Neuronal stem cell (in vitro differentiated cells): Measurements from ENCODE around the gene RIPOR2.
A peak's percentile ranks its signal among the peaks of the same experiment; 100 is the strongest.
"Not testable (repeated sequence)": the region's sequence is repeated elsewhere in the genome, so short reads cannot be mapped to it uniquely, and the experiment has no call there.

Experiments used
- DNase-seq: peaks from one replicate; pipeline ENCODE4 v3.0.0-alpha.2; 2013; ENCODE audit warnings: low spot score
- H2AFZ ChIP-seq: one replicate; pipeline ENCODE4 v1.6.1; 2013; ENCODE audit warnings: mild to moderate bottlenecking, low read length, inconsistent platforms
- H2AK5ac ChIP-seq: 2 replicates; pipeline ENCODE4 v1.6.1; 2013; ENCODE audit warnings: low read depth, mild to moderate bottlenecking, inconsistent platforms, low read length, moderate library complexity, mixed read lengths
- H2BK120ac ChIP-seq: 2 replicates; pipeline ENCODE4 v1.6.1; 2013; ENCODE audit warnings: low read depth, mild to moderate bottlenecking, inconsistent platforms, low read length, moderate library complexity, mixed read lengths
- H2BK12ac ChIP-seq: one replicate; pipeline ENCODE4 v1.6.1; 2013; ENCODE audit warnings: low read length, inconsistent platforms
- H2BK15ac ChIP-seq: 2 replicates; pipeline ENCODE4 v1.6.1; 2013; ENCODE audit warnings: mild to moderate bottlenecking, low read length, inconsistent platforms, mixed read lengths
- H2BK5ac ChIP-seq: one replicate; pipeline ENCODE4 v1.6.1; 2013; ENCODE audit warnings: inconsistent platforms, mild to moderate bottlenecking, low read length, moderate library complexity
- H3K14ac ChIP-seq: one replicate; pipeline ENCODE4 v1.6.1; 2013; ENCODE audit warnings: low read length, inconsistent platforms
- H3K18ac ChIP-seq: 2 replicates; pipeline ENCODE4 v1.6.1; 2013; ENCODE audit warnings: low read length, inconsistent platforms
- H3K23ac ChIP-seq: 2 replicates; pipeline ENCODE4 v1.6.1; 2013; ENCODE audit warnings: low read depth, mild to moderate bottlenecking, mixed read lengths, low read length, inconsistent platforms; ENCODE audit not compliant: poor library complexity
- H3K27ac ChIP-seq: replicated peaks from 3 replicates; pipeline ENCODE4 v1.5.1; 2013; ENCODE audit warnings: low read length, inconsistent platforms
- H3K27me3 ChIP-seq, 3 experiments: 2 replicates each; pipeline ENCODE4 v1.6.1; 2013; ENCODE audit warnings: low read length in 3 of 3, mild to moderate bottlenecking in 2 of 3, inconsistent platforms in 1 of 3, low read depth in 1 of 3, mixed read lengths in 1 of 3, moderate library complexity in 1 of 3; ENCODE audit not compliant: control insufficient read depth in 3 of 3, insufficient read depth in 3 of 3
- H3K36me3 ChIP-seq, 2 donors: replicated peaks in 1 of 2; 2 replicates each; pipeline ENCODE4 v1.6.1; 2013; ENCODE audit warnings: low read length in 2 of 2; ENCODE audit not compliant: control insufficient read depth in 2 of 2, insufficient read depth in 2 of 2
- H3K4ac ChIP-seq: 2 replicates; pipeline ENCODE4 v1.6.1; 2013; ENCODE audit warnings: inconsistent platforms, mild to moderate bottlenecking, low read length, moderate library complexity
- H3K4me1 ChIP-seq, 2 donors: 1 replicate in 1 of 2; 2 replicates in 1 of 2; pipeline ENCODE4 v1.6.1; 2013; ENCODE audit warnings: low read length in 2 of 2, low read depth in 1 of 2; ENCODE audit not compliant: control insufficient read depth in 2 of 2, insufficient read depth in 1 of 2
- H3K4me2 ChIP-seq: one replicate; pipeline ENCODE4 v1.6.1; 2013; ENCODE audit warnings: mild to moderate bottlenecking, low read length, inconsistent platforms; ENCODE audit not compliant: insufficient read depth, poor library complexity, severe bottlenecking
- H3K4me3 ChIP-seq, 2 donors: 2 replicates each; pipeline ENCODE4 v1.5.1; 2013; ENCODE audit warnings: low read length in 2 of 2, mild to moderate bottlenecking in 2 of 2, inconsistent platforms in 1 of 2, moderate library complexity in 1 of 2
- H3K79me1 ChIP-seq: one replicate; pipeline ENCODE4 v1.6.1; 2013; ENCODE audit warnings: low read depth, mild to moderate bottlenecking, inconsistent platforms, low read length, moderate library complexity
- H3K9ac ChIP-seq: one replicate; pipeline ENCODE4 v1.6.1; 2013; ENCODE audit warnings: mild to moderate bottlenecking, low read depth, low read length, inconsistent platforms; ENCODE audit not compliant: poor library complexity
- H3K9me3 ChIP-seq, 2 donors: replicated peaks in 1 of 2; 2 replicates each; pipeline versions ENCODE3 to v1.6.1; 2013; ENCODE audit warnings: low read length in 2 of 2, mild to moderate bottlenecking in 2 of 2, inconsistent platforms in 1 of 2, low read depth in 1 of 2, mixed read lengths in 1 of 2, moderate library complexity in 1 of 2; ENCODE audit not compliant: control insufficient read depth in 2 of 2, insufficient read depth in 1 of 2
- H4K8ac ChIP-seq: one replicate; pipeline ENCODE4 v1.6.1; 2013; ENCODE audit warnings: low read depth, mild to moderate bottlenecking, inconsistent platforms, low read length, moderate library complexity
- H4K91ac ChIP-seq: one replicate; pipeline ENCODE4 v1.6.1; 2013; ENCODE audit warnings: low read length, low read depth, mild to moderate bottlenecking, inconsistent platforms; ENCODE audit not compliant: poor library complexity
- WGBS, 2 donors: extraction: QIAGEN DNeasy Blood & Tissue Kit; methylation state at CpG; one replicate each; pipeline ENCODE4 v1.1.7; 2013; ENCODE audit warnings: missing lambda C conversion rate in 2 of 2, mixed read lengths in 1 of 2; ENCODE audit not compliant: insufficient read length in 2 of 2, insufficient replicate concordance in 1 of 2; ENCODE audit errors: extremely low coverage in 2 of 2; 5-methylcytosine and 5-hydroxymethylcytosine counted together

The RIPOR2 gene

DNA sequence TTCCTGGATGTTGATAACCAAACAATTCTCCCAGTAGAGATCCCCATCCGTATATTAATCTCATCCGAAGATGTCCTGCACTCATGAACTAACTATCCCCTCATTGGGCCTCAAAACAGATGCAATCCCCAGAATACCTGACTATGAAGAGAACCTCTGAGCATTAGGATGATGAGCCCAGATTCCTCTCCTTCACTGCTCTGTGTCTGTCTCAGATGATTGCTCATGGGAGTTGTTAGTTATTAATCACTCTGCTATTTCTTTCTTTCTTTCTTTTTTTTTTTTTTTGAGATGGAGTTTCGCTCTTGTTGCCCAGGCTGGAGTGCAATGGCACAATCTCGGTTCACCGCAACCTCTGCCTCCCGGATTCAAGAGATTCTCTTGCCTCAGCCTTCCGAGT is 12.5 kb upstream of the RIPOR2 start:
- not testable (repeated sequence) for H2BK12ac ChIP-seq, H3K27me3 ChIP-seq, H3K36me3 ChIP-seq, H3K14ac ChIP-seq, H2BK120ac ChIP-seq, DNase-seq, H3K4me3 ChIP-seq, H3K4me1 ChIP-seq, H2BK5ac ChIP-seq, H4K91ac ChIP-seq, H3K9ac ChIP-seq, H3K23ac ChIP-seq, H3K4me2 ChIP-seq, H4K8ac ChIP-seq, H2AFZ ChIP-seq, H3K18ac ChIP-seq, H2AK5ac ChIP-seq, H3K4ac ChIP-seq, H3K79me1 ChIP-seq, H3K27ac ChIP-seq, H2BK15ac ChIP-seq
- WGBS, 2 donors: no CpG with 5 or more reads among the region's 7 CpGs
- peaks cover 2 to 18% of the 10 kb centered on the region in 2 donors for H3K9me3 ChIP-seq

GRCh38 chr6:24947636-24948035 is 11.9 kb upstream of the RIPOR2 start:
- Histone ChIP-seq H3K14ac (no peak overlapping the region), H2AK5ac (no peak overlapping the region), H3K27me3 (no peaks in the 10 kb centered on the region), H2BK120ac (no peak overlapping the region), H3K18ac (no peak overlapping the region), H2AFZ (no peak overlapping the region), H3K79me1 (no peaks in the 10 kb centered on the region), H3K36me3 (no peaks in the 10 kb centered on the region), H2BK15ac (no peak overlapping the region), H3K9me3 (peaks cover 2 to 18% of the 10 kb centered on the region in 2 donors), H3K4me2 (no peak overlapping the region), H3K4me3 (no peak overlapping the region), H3K27ac (no peak overlapping the region), H2BK5ac (no peak overlapping the region), H3K4me1 (peaks cover 0 to 2% of the 10 kb centered on the region in 2 donors), H3K9ac (no peak overlapping the region), H3K23ac (no peak overlapping the region), H2BK12ac (no peak overlapping the region), H4K8ac (no peak overlapping the region), H4K91ac (no peak overlapping the region), H3K4ac (no peak overlapping the region)
- WGBS, 2 donors: no CpG with 5 or more reads among the region's 4 CpGs
- no peak for DNase-seq

DNA sequence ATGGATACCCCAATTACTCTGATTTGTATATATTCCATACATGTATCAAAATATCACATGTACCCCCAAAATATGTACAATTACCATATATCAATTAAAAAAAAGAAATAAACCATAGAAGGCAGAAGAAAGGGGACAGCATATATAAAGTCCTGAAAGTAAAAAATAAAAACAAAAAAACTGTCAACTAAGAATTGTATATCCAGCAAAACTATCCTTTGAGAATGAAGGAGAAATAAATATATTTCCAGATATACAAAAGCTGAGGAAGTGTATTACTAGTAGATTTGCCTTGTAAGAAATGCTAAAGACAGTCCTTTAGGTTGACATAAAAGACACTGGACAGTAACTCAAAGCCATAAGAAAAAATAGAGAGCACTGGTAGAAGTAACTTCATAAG is 9.3 kb upstream of the RIPOR2 start:
- H3K36me3 ChIP-seq: no peaks in the 10 kb centered on the region
- H3K23ac ChIP-seq: no peak overlapping the region
- H3K9ac ChIP-seq: no peak overlapping the region
- no peak overlapping the region for H3K18ac ChIP-seq
- H3K27me3 ChIP-seq: no peaks in the 10 kb centered on the region
- no peak overlapping the region for H2BK15ac ChIP-seq
- H3K79me1 ChIP-seq: no peaks in the 10 kb centered on the region
- H3K4me3 ChIP-seq: no peak overlapping the region
- no peak overlapping the region for H3K4me2 ChIP-seq
- no peak overlapping the region for H2AFZ ChIP-seq
- no peak overlapping the region for H3K27ac ChIP-seq
- no peak overlapping the region for H4K8ac ChIP-seq
- no peak overlapping the region for H4K91ac ChIP-seq
- no peak overlapping the region for H2BK120ac ChIP-seq
- no peak overlapping the region for H3K14ac ChIP-seq
- H3K9me3 ChIP-seq: peaks cover 2 to 22% of the 10 kb centered on the region in 2 donors
- no peaks in the 10 kb centered on the region for H3K4me1 ChIP-seq
- no peak overlapping the region for H2AK5ac ChIP-seq
- no peak overlapping the region for H2BK5ac ChIP-seq
- no peak overlapping the region for H2BK12ac ChIP-seq
- DNase-seq: no peak
- no peak overlapping the region for H3K4ac ChIP-seq

DNA sequence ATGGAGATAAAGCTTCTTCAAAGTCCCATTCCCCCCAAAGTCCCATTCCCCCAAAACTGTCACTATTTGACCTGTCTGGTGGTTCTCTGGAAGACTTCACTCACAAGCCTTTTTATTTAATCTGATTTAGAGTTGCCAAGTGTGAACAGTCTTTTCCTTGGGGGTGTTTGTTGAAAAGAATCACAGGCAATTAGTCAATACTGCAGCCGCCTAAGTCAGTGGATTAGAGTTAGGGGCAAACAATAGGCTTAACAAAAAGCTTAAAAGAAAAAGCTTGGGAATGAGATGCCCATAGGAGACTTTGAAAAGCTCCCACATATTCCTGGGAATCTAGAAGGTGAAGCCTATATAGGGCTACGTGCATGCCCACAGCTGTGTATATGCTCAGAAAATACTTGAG is 8.0 kb upstream of the RIPOR2 start:
- Histone ChIP-seq H3K9me3 (peaks cover 2 to 22% of the 10 kb centered on the region in 2 donors), H2BK15ac (no peak overlapping the region), H2BK120ac (no peak overlapping the region), H2AFZ (no peak overlapping the region), H2BK12ac (no peak overlapping the region), H3K4me2 (no peak overlapping the region), H3K36me3 (no peaks in the 10 kb centered on the region), H3K18ac (no peak overlapping the region), H3K4me3 (no peak overlapping the region), H4K91ac (no peak overlapping the region), H3K27ac (peak overlapping the region; percentile 65), H4K8ac (no peak overlapping the region), H2AK5ac (no peak overlapping the region), H3K79me1 (no peaks in the 10 kb centered on the region), H3K14ac (no peak overlapping the region), H3K9ac (no peak overlapping the region), H3K23ac (no peak overlapping the region), H2BK5ac (no peak overlapping the region), H3K27me3 (no peaks in the 10 kb centered on the region), H3K4ac (no peak overlapping the region), H3K4me1 (no peaks in the 10 kb centered on the region)
- DNase-seq: no peak
- no CpG with 5 or more reads among the region's 2 CpGs for WGBS, 2 donors
